ENCODE results near the gene LSM14B. TPM values are rescaled to one million over a fixed set of nuclear protein-coding genes. Genes with fewer than 3 reads are reported as not detected.

The LSM14B gene
- total RNA-seq, 4 donors from 2014 or later = 27.1 to 35.5 (median 33.3) TPM

- Histone ChIP-seq H3K36me3 (peaks cover 0 to 42% (median 0%) of the 10 kb centered on the region in 3 donors), H3K27ac (peak overlapping the region; percentile 83 to 97 (median 92)), H3K9me3 (no peaks in the 10 kb centered on the region), H3K4me1 (peaks cover 3 to 21% (median 10%) of the 10 kb centered on the region in 4 donors), H3K27me3 (no peaks in the 10 kb centered on the region), H3K4me3 (peak overlapping the region; percentile 69 to 99 (median 95))
- no peak for DNase-seq
- TF ChIP-seq CTCF (IDR thresholded peaks at IDR 0.05) (no peak), POLR2A (IDR thresholded peaks at IDR 0.05) (no peak)
Measured at GRCh38 chr20:62123450-62124118, 1.3 kb downstream of the LSM14B start.

GRCh38 chr20:62126141-62126540 is 3.9 kb downstream of the LSM14B start:
- peaks cover 0 to 12% (median 10%) of the 10 kb centered on the region in 4 donors for H3K4me1 ChIP-seq
- TF ChIP-seq CTCF (IDR thresholded peaks at IDR 0.05) (no peak), POLR2A (IDR thresholded peaks at IDR 0.05) (no peak)
- no peak overlapping the region for H3K4me3 ChIP-seq
- no peaks in the 10 kb centered on the region for H3K27me3 ChIP-seq
- peaks cover 0 to 67% (median 0%) of the 10 kb centered on the region in 3 donors for H3K36me3 ChIP-seq
- DNase-seq = no peak
- no peak overlapping the region for H3K27ac ChIP-seq
- H3K9me3 ChIP-seq = no peaks in the 10 kb centered on the region

- H3K4me1 ChIP-seq = peaks cover 0 to 13% (median 10%) of the 10 kb centered on the region in 4 donors
- no peak for TF ChIP-seq POLR2A (IDR thresholded peaks at IDR 0.05)
- no peak for TF ChIP-seq CTCF (IDR thresholded peaks at IDR 0.05)
- no peak for DNase-seq
- H3K27ac ChIP-seq = no peak overlapping the region
- H3K36me3 ChIP-seq = peaks cover 0 to 84% (median 0%) of the 10 kb centered on the region in 3 donors
- no peaks in the 10 kb centered on the region for H3K9me3 ChIP-seq
- H3K4me3 ChIP-seq = no peak overlapping the region
- H3K27me3 ChIP-seq = no peaks in the 10 kb centered on the region
Measured at GRCh38 chr20:62127799-62128198, 5.5 kb downstream of the LSM14B start.

- Histone ChIP-seq H3K27me3 (no peaks in the 10 kb centered on the region), H3K36me3 (peaks cover 0 to 91% (median 0%) of the 10 kb centered on the region in 3 donors), H3K4me3 (no peak overlapping the region), H3K4me1 (peaks cover 0 to 12% (median 4%) of the 10 kb centered on the region in 4 donors), H3K9me3 (no peaks in the 10 kb centered on the region), H3K27ac (no peak overlapping the region)
- TF ChIP-seq CTCF (IDR thresholded peaks at IDR 0.05) (no peak), POLR2A (IDR thresholded peaks at IDR 0.05) (no peak)
- DNase-seq = no peak
Measured at GRCh38 chr20:62128502-62128901, 6.2 kb downstream of the LSM14B start.

- no peak for DNase-seq
- Histone ChIP-seq H3K4me3 (no peak overlapping the region), H3K27me3 (no peaks in the 10 kb centered on the region), H3K27ac (no peak overlapping the region), H3K36me3 (peaks cover 0 to 99% (median 0%) of the 10 kb centered on the region in 3 donors), H3K4me1 (peaks cover 0 to 10% (median 0%) of the 10 kb centered on the region in 4 donors), H3K9me3 (no peaks in the 10 kb centered on the region)
- TF ChIP-seq CTCF (IDR thresholded peaks at IDR 0.05) = no peak
- TF ChIP-seq POLR2A (IDR thresholded peaks at IDR 0.05) = no peak
Measured at GRCh38 chr20:62129731-62130531, 7.7 kb downstream of the LSM14B start.

Measured in Peyer's patch (tissue), 4 donors.